ENCODE data around the gene ZNF697.

ZNF697 gene

DNA sequence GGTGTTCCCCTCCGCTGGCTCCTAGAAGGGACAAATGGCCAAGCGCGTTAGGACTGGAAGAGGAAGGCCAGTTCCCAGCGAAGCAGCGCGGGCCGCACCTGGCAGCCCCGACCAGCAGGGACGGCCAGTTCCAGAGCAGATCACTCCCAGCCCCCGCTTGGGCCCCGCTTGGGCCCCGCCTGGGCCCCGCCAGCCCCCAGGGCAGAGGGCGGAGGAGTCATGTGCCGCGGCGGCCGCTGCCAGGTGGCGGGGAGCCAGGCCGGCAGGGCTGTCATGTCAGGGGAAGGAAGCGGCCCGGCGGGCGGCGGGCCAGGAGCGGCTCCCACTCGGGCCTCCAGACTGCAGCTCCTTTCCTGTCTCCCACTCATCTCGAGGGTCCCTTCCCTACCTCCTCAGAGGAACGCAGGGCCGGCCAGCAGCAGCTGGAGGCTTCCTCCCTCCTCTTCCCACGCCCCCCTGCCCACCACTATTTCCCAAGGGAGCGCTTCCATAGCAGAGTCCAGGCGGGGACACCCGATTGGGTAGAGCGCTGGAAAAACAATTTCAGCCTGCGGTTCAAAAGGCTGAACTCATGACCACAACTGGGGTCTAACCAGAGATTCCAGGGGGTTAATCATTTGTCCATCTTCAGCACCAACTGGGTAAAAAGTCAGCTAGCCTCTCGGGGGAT is 16.5 kb downstream of the ZNF697 start:
- H3K4me3 ChIP-seq (replicated peaks; ENCODE audit: low read depth, low read length) = no peak overlapping the region
- peaks cover 1% of the 10 kb centered on the region; the same call in 1 of the 2 replicates for H3K27me3 ChIP-seq (replicated peaks; ENCODE audit: control insufficient read depth, insufficient read depth, low read length)
- TF ChIP-seq, protein P1, sequence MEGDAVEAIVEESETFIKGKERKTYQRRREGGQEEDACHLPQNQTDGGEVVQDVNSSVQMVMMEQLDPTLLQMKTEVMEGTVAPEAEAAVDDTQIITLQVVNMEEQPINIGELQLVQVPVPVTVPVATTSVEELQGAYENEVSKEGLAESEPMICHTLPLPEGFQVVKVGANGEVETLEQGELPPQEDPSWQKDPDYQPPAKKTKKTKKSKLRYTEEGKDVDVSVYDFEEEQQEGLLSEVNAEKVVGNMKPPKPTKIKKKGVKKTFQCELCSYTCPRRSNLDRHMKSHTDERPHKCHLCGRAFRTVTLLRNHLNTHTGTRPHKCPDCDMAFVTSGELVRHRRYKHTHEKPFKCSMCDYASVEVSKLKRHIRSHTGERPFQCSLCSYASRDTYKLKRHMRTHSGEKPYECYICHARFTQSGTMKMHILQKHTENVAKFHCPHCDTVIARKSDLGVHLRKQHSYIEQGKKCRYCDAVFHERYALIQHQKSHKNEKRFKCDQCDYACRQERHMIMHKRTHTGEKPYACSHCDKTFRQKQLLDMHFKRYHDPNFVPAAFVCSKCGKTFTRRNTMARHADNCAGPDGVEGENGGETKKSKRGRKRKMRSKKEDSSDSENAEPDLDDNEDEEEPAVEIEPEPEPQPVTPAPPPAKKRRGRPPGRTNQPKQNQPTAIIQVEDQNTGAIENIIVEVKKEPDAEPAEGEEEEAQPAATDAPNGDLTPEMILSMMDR (IDR thresholded peaks at IDR 0.05; ENCODE audit: insufficient read depth, low read length, poor library complexity, severe bottlenecking) = no peak
- no peak for DNase-seq (ENCODE audit: extremely low read depth, insufficient read length)
- no peaks in the 10 kb centered on the region for H3K36me3 ChIP-seq (ENCODE audit: control insufficient read depth, insufficient read depth, low read length)

DNA sequence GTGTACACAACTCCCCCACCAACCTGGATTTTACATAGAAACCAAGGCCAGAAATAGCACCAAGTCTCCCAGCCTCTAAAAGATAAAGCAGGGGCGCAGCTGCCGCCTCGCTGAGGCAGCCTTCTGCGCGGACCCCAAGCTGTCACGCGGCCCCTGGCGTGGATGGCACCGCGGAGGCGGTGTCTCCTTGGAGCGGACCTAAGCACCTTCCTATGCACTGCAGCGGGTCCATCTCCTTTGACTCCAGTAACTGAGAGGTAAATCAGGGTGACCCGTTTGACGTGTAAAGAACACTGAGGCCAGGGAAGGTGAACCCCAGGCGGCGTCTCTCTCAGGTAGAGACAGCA is 17.0 kb downstream of the ZNF697 start:
- peaks cover 1% of the 10 kb centered on the region; the same call in 1 of the 2 replicates for H3K27me3 ChIP-seq (replicated peaks; ENCODE audit: control insufficient read depth, insufficient read depth, low read length)
- no peak for DNase-seq (ENCODE audit: extremely low read depth, insufficient read length)
- TF ChIP-seq, protein P1 (IDR thresholded peaks at IDR 0.05; ENCODE audit: insufficient read depth, low read length, poor library complexity, severe bottlenecking) = no peak
- H3K36me3 ChIP-seq (ENCODE audit: control insufficient read depth, insufficient read depth, low read length) = no peaks in the 10 kb centered on the region
- H3K4me3 ChIP-seq (replicated peaks; ENCODE audit: low read depth, low read length) = no peak overlapping the region

DNA sequence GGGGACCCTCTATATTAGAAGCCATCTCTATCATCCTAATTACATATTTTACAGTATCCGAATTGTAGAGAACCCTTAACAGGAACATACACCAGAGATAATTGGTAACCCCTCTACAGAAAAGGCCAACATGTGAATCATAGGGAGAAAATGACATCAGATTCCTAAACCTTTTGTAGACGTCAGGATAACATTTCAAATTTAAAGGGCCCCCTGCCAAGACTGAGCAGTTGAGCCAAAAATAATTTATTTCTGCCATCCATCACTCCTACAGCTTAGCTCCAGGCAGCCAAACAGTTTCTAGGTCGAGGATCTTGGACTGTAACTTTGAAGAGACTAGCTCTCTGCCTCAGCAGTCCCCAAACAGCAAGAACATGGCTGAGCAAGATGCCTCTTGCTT is 21.2 kb downstream of the ZNF697 start:
- no peak for DNase-seq (ENCODE audit: extremely low read depth, insufficient read length)
- TF ChIP-seq, protein P1 (IDR thresholded peaks at IDR 0.05; ENCODE audit: insufficient read depth, low read length, poor library complexity, severe bottlenecking) = no peak

GRCh38 chr1:119626011-119626545 is 22.0 kb downstream of the ZNF697 start:
- TF ChIP-seq, protein P1 (IDR thresholded peaks at IDR 0.05; ENCODE audit: insufficient read depth, low read length, poor library complexity, severe bottlenecking) = no peak
- Histone ChIP-seq H3K27me3 (replicated peaks; ENCODE audit: control insufficient read depth, insufficient read depth, low read length) (no peaks in the 10 kb centered on the region; the same call in 1 of the 2 replicates), H3K4me3 (replicated peaks; ENCODE audit: low read depth, low read length) (no peak overlapping the region), H3K36me3 (ENCODE audit: control insufficient read depth, insufficient read depth, low read length) (peaks cover 13% of the 10 kb centered on the region)
- no peak for DNase-seq (ENCODE audit: extremely low read depth, insufficient read length)

More for the DNA sequence above, 21.2 kb downstream of the ZNF697 start:
- Histone ChIP-seq H3K27me3 (replicated peaks; ENCODE audit: control insufficient read depth, insufficient read depth, low read length) (no peaks in the 10 kb centered on the region; the same call in 1 of the 2 replicates), H3K36me3 (ENCODE audit: control insufficient read depth, insufficient read depth, low read length) (peaks cover 13% of the 10 kb centered on the region), H3K4me3 (replicated peaks; ENCODE audit: low read depth, low read length) (no peak overlapping the region)

DNA sequence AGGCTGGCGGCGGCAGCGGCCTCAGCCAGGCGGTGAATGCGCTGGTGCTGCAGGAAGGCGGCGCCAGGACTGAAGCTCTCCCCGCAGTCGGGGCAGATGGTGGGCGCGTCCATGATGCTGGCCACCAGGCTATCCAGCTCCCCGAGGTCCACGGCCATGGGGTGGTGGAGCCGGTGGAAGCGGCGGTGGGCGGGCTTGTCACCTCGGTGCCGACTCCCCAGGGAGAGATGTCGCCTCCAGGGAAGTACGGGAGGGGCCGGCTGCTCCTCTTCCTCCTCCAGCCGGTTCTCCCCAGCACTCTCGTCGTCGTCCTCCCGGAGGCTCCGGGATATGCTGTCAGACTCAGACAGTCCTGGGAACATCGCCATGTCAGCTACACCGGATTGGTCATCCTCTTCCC is 24.4 kb downstream of the ZNF697 start:
- TF ChIP-seq, protein P1 (IDR thresholded peaks at IDR 0.05; ENCODE audit: insufficient read depth, low read length, poor library complexity, severe bottlenecking) = no peak
- Histone ChIP-seq H3K36me3 (ENCODE audit: control insufficient read depth, insufficient read depth, low read length) (peaks cover 13% of the 10 kb centered on the region), H3K4me3 (replicated peaks; ENCODE audit: low read depth, low read length) (no peak overlapping the region), H3K27me3 (replicated peaks; ENCODE audit: control insufficient read depth, insufficient read depth, low read length) (no peaks in the 10 kb centered on the region)
- DNase-seq (ENCODE audit: extremely low read depth, insufficient read length) = no peak
